ENCODE data around the gene MAGIX.
"Not testable (repeated sequence)": the region's sequence is repeated elsewhere in the genome, so short reads cannot be mapped to it uniquely, and the experiment has no call there.

GRCh38 chrX:49149291-49149690 lies 13.3 kb upstream of the MAGIX start:
- not testable (repeated sequence) for TF ChIP-seq YY1 (IDR thresholded peaks at IDR 0.05; ENCODE audit: insufficient read depth, insufficient read length); ZNF274 (IDR thresholded peaks at IDR 0.05; ENCODE audit: low read depth, low read length); SUZ12 (IDR thresholded peaks at IDR 0.05; ENCODE audit: extremely low read depth, insufficient read depth, insufficient read length)
